K562 (cell line): ENCODE measurements around the gene NOSTRIN. TPM values are rescaled to one million over a fixed set of nuclear protein-coding genes. Genes with fewer than 3 reads are reported as not detected.
A peak's percentile ranks its signal among the peaks of the same experiment; 100 is the strongest.

ENCODE experiments used
- ARID2 ChIP-seq: fragments of 450-650 bp; IDR thresholded peaks from 2 replicates; pipeline ENCODE4 v1.6.1; 2017; ENCODE audit warnings: antibody characterized with exemption, mild to moderate bottlenecking
- CCNT2 ChIP-seq: IDR thresholded peaks from 2 replicates; pipeline ENCODE4 v1.6.1; 2011; ENCODE audit warnings: borderline replicate concordance, low read depth, mild to moderate bottlenecking, moderate library complexity, mixed read lengths, low read length; ENCODE audit not compliant: insufficient read length; ENCODE audit errors: extremely low read depth
- EWSR1 ChIP-seq: fragments of 450-650 bp; IDR thresholded peaks from 2 replicates; pipeline ENCODE4 v1.6.1; 2018; ENCODE audit warnings: borderline replicate concordance, mild to moderate bottlenecking, low read depth, moderate library complexity; ENCODE audit not compliant: partially characterized antibody
- FOS ChIP-seq: IDR thresholded peaks from 3 replicates; pipeline ENCODE4 v1.6.1; 2011; ENCODE audit not compliant: insufficient read length; ENCODE audit errors: extremely low read depth
- GTF2E2 ChIP-seq: fragments of 200-800 bp; sonication (Bioruptor generic); IDR thresholded peaks from 2 replicates; pipeline ENCODE4 v1.6.1; 2016; ENCODE audit warnings: missing genetic modification characterization, missing compliant biosample characterization
- IRF9 ChIP-seq: fragments of 450-650 bp; IDR thresholded peaks from 2 replicates; pipeline ENCODE4 v1.6.1; 2016; ENCODE audit warnings: missing biosample characterization, missing genetic modification characterization
- MCM2 ChIP-seq: fragments of 450-650 bp; IDR thresholded peaks from 2 replicates; pipeline ENCODE4 v1.6.1; 2017; ENCODE audit warnings: low read depth, mild to moderate bottlenecking
- NCOA2 ChIP-seq, 2 experiments: fragments of 450-650 bp; IDR thresholded peaks; 2 replicates each; pipeline ENCODE4 v1.6.1; 2018; ENCODE audit warnings: mild to moderate bottlenecking in 2 of 2, moderate library complexity in 1 of 2; ENCODE audit not compliant: partially characterized antibody in 2 of 2
- PRDM10 ChIP-seq: fragments of 450-650 bp; IDR thresholded peaks from 2 replicates; pipeline ENCODE4 v1.6.1; 2018; ENCODE audit not compliant: partially characterized antibody
- RAD21 ChIP-seq, 2 experiments: fragments of 250-450 bp in 1 of 2; fragments of 450-650 bp in 1 of 2; sonication (Bioruptor Pico) in 1 of 2; formaldehyde crosslinking in 1 of 2; IDR thresholded peaks in 1 of 2; conservative IDR thresholded peaks in 1 of 2; 2 replicates each; pipeline versions ENCODE4 v1.4.0 to v1.8.0; 2020 to 2022; ENCODE audit warnings: mild to moderate bottlenecking in 2 of 2, moderate library complexity in 1 of 2
- RERE ChIP-seq: sonication (generic); formaldehyde crosslinking; IDR thresholded peaks from 2 replicates; pipeline ENCODE4 v1.8.0; 2023; ENCODE audit warnings: missing genetic modification reagents, mild to moderate bottlenecking, borderline replicate concordance
- SMARCC2 ChIP-seq: fragments of 450-650 bp; IDR thresholded peaks from 2 replicates; pipeline ENCODE4 v1.6.1; 2017; ENCODE audit warnings: antibody characterized with exemption, moderate library complexity, mild to moderate bottlenecking, low read depth
- ZC3H4 ChIP-seq: sonication (generic); formaldehyde crosslinking; IDR thresholded peaks from 2 replicates; pipeline ENCODE4 v1.9.0; 2021; ENCODE audit warnings: missing genetic modification reagents, borderline replicate concordance
- ZNF133 ChIP-seq: fragments of 250-450 bp; sonication (Bioruptor Pico); IDR thresholded peaks from 2 replicates; pipeline ENCODE4 v1.4.0; 2020; ENCODE audit warnings: mild to moderate bottlenecking
- ZNF696 ChIP-seq: fragments of 250-450 bp; sonication (Bioruptor Pico); conservative IDR thresholded peaks from 2 replicates; pipeline ENCODE4 v1.4.0; 2020; ENCODE audit warnings: mild to moderate bottlenecking, moderate library complexity
- ZNF780A ChIP-seq: fragments of 250-450 bp; sonication (Bioruptor Pico); IDR thresholded peaks from 2 replicates; pipeline ENCODE4 v1.5.0; 2021; ENCODE audit warnings: mild to moderate bottlenecking
- polyA plus RNA-seq, 8 experiments: library from polyadenylated mRNA; depleted of rRNA in 4 of 8; stranded (reverse) in 5 of 8; unstranded in 3 of 8; fragments of >200 nt; fragmentation: Nextera tagmentation in 2 of 8; fragmentation: Illumina TruSeq in 1 of 8; extraction: Ambion mirVana in 2 of 8; extraction: Trizol in 1 of 8; gene quantifications; 2 replicates each; pipeline versions ENCODE4 v1.2.1 to v1.2.3, GENCODE V29; 2011 to 2014; ENCODE audit warnings: inconsistent platforms in 1 of 8, missing spikeins in 1 of 8
- total RNA-seq, 7 experiments: library from RNA; depleted of rRNA in 6 of 7; stranded (reverse); fragments of >200 nt in 6 of 7; fragmentation: Illumina TruSeq in 2 of 7; extraction: Trizol in 2 of 7; gene quantifications; 2 replicates each; pipeline versions ENCODE4 v1.2.1 to v1.2.3, GENCODE V29; 2011 to 2021; ENCODE audit warnings: low replicate concordance in 1 of 7

NOSTRIN gene
- total and polyA plus RNA-seq, 9 of the 15 experiments (the other 6 are each of a cell fraction or from before 2014, with no cell fraction given): 26.7 to 82.9 (median 56.3) TPM

GRCh38 chr2:168890006-168890782, 87.8 kb downstream of the NOSTRIN start, which contains the start of gene SPC25 (continued):
- TF ChIP-seq GTF2E2 (tag): no peak
- TF ChIP-seq ARID2: no peak
- no peak for TF ChIP-seq ZNF780A (CRISPR knock-in tag)
- no peak for TF ChIP-seq EWSR1
- TF ChIP-seq FOS: peak; percentile 98
- TF ChIP-seq ZNF696 (CRISPR knock-in tag): no peak
- TF ChIP-seq IRF9 (tag): no peak
- TF ChIP-seq ZNF133 (CRISPR knock-in tag): no peak
- no peak for TF ChIP-seq RERE
- no peak for TF ChIP-seq CCNT2
- no peak; a peak in 2 of 4 replicates for TF ChIP-seq RAD21 (CRISPR knock-in tag; conservative IDR thresholded peaks at IDR 0.05 in 1 of 2, IDR thresholded peaks at IDR 0.05 in 1 of 2)
- TF ChIP-seq ZC3H4: no peak
- TF ChIP-seq NCOA2 (IDR thresholded peaks at IDR 0.05; ENCODE audit: partially characterized antibody in 2 of 2): no peak
- no peak for TF ChIP-seq MCM2
- no peak for TF ChIP-seq PRDM10
- no peak for TF ChIP-seq SMARCC2
